Stimulated activated naive B cell treated with anti-CD40 and anti-IgM and Interleukin-4, amounts not matched to agents 10 μg/mL and 1 μg/mL and 100 μg/mL, for 72 hours (primary cell): ENCODE measurements around the gene PSMD1.
"Not testable (repeated sequence)": the region's sequence is repeated elsewhere in the genome, so short reads cannot be mapped to it uniquely, and the experiment has no call there.

Source experiments
- ATAC-seq, 2 donors: fragments of 150-1000 bp; cut with Tn5 transposase; replicated peaks; 2 replicates each; pipeline ENCODE4 v1.10.0; 2021; ENCODE audit warnings: moderate library complexity in 1 of 2
- DNase-seq: peaks from one replicate; pipeline ENCODE4 v3.0.0; 2021
- H3K27ac Mint-ChIP-seq: one replicate; pipeline ENCODE4 v1.8.0; 2022; ENCODE audit warnings: mild to moderate bottlenecking, mixed read lengths
- H3K27me3 Mint-ChIP-seq, 2 donors: one replicate each; pipeline ENCODE4 v1.8.0; 2022; ENCODE audit warnings: mixed read lengths in 2 of 2
- H3K36me3 Mint-ChIP-seq, 2 donors: one replicate each; pipeline ENCODE4 v1.8.0; 2022; ENCODE audit warnings: mixed read lengths in 2 of 2, mild to moderate bottlenecking in 1 of 2
- H3K4me1 Mint-ChIP-seq, 2 donors: one replicate each; pipeline ENCODE4 v1.8.0; 2022; ENCODE audit warnings: mixed read lengths in 2 of 2, mild to moderate bottlenecking in 1 of 2
- H3K4me3 Mint-ChIP-seq, 2 donors: one replicate each; pipeline ENCODE4 v1.8.0; 2022; ENCODE audit warnings: mild to moderate bottlenecking in 2 of 2, mixed read lengths in 2 of 2, moderate library complexity in 1 of 2
- H3K9me3 Mint-ChIP-seq, 2 donors: one replicate each; pipeline ENCODE4 v1.8.0; 2022; ENCODE audit warnings: mixed read lengths in 2 of 2, mild to moderate bottlenecking in 1 of 2

Gene PSMD1

DNA sequence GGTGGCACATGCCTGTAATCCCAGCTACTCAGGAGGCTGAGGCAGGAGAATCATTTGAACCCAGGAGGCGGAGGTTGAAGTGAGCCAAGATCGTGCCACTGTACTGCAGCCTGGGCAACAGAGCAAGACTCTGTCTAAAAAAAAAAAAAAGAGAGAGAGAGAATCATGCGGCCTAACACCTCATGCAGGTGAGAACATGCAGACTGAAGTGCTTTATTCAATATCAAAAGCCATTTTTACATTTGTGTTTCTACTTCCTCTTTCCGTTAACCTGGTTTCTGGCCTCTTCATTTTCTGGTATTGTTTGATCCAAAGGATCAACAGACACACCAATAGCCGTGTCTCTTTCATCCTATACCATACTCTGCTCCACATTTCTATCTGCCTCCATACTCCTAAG lies 122.1 kb downstream of the PSMD1 start:
- H3K27me3 Mint-ChIP-seq, H3K9me3 Mint-ChIP-seq, DNase-seq, ATAC-seq, H3K4me3 Mint-ChIP-seq: not testable (repeated sequence)
- Mint-ChIP-seq H3K4me1 (peaks cover 40 to 59% of the 10 kb centered on the region in 2 donors), H3K36me3 (peaks cover 27 to 39% of the 10 kb centered on the region in 2 donors), H3K27ac (peak overlapping the region; percentile 80)

- H3K4me3 Mint-ChIP-seq, result peak overlapping the region; percentile 20 to 37
- peaks cover 41 to 68% of the 10 kb centered on the region in 2 donors for H3K4me1 Mint-ChIP-seq
- no peaks in the 10 kb centered on the region for H3K9me3 Mint-ChIP-seq
- ATAC-seq (peak; percentile 91 to 92), DNase-seq (peak; percentile 77)
- H3K36me3 Mint-ChIP-seq, result peaks cover 8% of the 10 kb centered on the region in 2 donors
- H3K27me3 Mint-ChIP-seq, result no peaks in the 10 kb centered on the region
- peak overlapping the region; percentile 90 for H3K27ac Mint-ChIP-seq
These were observed 125.3 kb downstream of the PSMD1 start for GRCh38 chr2:231181860-231182512.

DNA sequence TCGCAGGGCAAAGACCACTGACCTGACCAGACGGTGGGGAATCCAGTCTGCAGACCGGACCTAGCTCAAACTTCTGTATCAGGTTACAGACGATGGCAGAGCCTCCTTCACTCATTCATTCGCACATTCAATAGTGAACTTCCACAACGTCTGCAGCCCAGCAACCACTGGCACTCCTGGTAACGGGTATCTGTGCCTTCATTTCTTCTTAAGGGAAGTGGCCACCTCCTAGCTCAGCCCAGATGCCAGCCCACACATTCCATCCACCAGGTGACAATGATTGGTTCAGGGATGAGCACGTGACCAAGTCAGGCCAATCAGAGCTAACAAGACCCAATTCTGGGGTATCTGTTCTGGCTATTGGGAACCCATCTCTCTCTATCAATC lies 125.8 kb downstream of the PSMD1 start:
- Mint-ChIP-seq H3K36me3 (peaks cover 3% of the 10 kb centered on the region in 2 donors), H3K4me1 (peaks cover 40 to 66% of the 10 kb centered on the region in 2 donors), H3K4me3 (no peak overlapping the region), H3K27me3 (peaks cover 0 to 3% of the 10 kb centered on the region in 2 donors), H3K9me3 (no peaks in the 10 kb centered on the region), H3K27ac (peak overlapping the region; percentile 90)
- DNase-seq (no peak), ATAC-seq (no peak)

DNA sequence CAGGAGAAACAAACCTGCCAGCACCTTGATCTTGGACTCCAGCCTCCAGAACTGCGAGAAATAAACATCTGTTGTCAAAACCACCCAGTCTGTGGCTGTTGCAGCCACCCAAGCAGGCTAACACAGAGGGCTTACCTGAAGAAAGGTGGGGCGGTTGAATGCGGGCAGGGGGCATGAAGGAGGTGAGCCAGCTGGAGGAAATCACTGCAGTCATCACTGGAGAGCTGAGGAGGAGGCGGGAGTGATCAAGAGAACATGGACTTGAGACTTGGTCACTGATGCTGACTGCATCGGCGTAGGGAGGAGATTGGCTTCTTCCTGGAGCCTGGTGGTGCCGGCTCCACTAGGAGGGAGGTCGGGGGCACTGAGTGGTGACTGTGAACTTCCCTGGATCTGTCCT lies 127.2 kb downstream of the PSMD1 start:
- Mint-ChIP-seq H3K36me3 (no peaks in the 10 kb centered on the region), H3K4me3 (no peak overlapping the region), H3K4me1 (peaks cover 45 to 73% of the 10 kb centered on the region in 2 donors), H3K9me3 (no peaks in the 10 kb centered on the region), H3K27me3 (peaks cover 5 to 14% of the 10 kb centered on the region in 2 donors), H3K27ac (no peak overlapping the region)
- no peak for ATAC-seq
- DNase-seq, result no peak

- ATAC-seq (no peak), DNase-seq (no peak)
- Mint-ChIP-seq H3K27ac (no peak overlapping the region), H3K4me1 (peaks cover 44 to 69% of the 10 kb centered on the region in 2 donors), H3K4me3 (no peak overlapping the region), H3K27me3 (peaks cover 10 to 19% of the 10 kb centered on the region in 2 donors), H3K36me3 (no peaks in the 10 kb centered on the region), H3K9me3 (no peaks in the 10 kb centered on the region)
These were observed 127.7 kb downstream of the PSMD1 start for GRCh38 chr2:231184319-231184718.

DNA sequence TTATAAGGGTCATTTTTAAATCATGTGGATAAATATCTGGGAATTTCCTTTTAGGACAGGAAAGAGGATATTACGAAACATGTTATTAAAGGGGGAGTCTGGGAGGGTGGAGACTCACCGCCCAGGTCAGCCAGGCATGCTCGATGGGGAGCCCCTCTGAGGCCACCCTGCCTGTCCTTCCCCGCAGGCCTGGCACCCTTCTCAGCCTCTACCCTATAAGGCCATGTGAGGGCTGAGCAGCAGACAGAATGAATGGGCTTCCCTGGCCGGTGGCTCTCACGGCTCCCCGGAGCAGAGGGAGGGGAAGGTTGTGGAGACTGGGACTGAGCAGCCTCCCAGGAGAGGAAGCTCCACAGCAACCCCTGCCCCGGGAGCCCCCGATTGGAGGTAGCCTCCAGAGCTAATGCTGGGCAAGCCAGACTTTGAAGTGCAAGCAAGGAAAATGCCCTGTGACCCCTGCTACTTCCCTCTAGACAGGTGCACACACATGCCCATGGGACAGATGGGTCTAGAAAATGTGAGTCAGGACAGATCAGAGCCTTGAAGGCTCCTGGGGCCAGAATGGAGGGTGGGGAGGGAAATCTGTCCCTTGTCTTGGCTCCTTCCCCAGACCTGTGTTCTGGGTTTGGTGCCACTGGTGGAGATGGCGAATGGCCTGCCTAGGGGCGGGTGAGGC lies 128.5 kb downstream of the PSMD1 start:
- no peak for ATAC-seq
- no peak for DNase-seq
- Mint-ChIP-seq H3K4me1 (peaks cover 39 to 62% of the 10 kb centered on the region in 2 donors), H3K27me3 (peaks cover 15 to 28% of the 10 kb centered on the region in 2 donors), H3K4me3 (no peak overlapping the region), H3K27ac (peak overlapping the region; percentile 17), H3K36me3 (no peaks in the 10 kb centered on the region), H3K9me3 (no peaks in the 10 kb centered on the region)

GRCh38 chr2:231185886-231186285 lies 129.2 kb downstream of the PSMD1 start:
- ATAC-seq, result no peak
- Mint-ChIP-seq H3K9me3 (no peaks in the 10 kb centered on the region), H3K27me3 (peaks cover 20 to 35% of the 10 kb centered on the region in 2 donors), H3K4me3 (no peak overlapping the region), H3K27ac (no peak overlapping the region), H3K36me3 (no peaks in the 10 kb centered on the region), H3K4me1 (peaks cover 34 to 55% of the 10 kb centered on the region in 2 donors)
- no peak for DNase-seq

GRCh38 chr2:231186325-231186724 lies 129.7 kb downstream of the PSMD1 start:
- ATAC-seq (no peak), DNase-seq (no peak)
- peaks cover 33 to 51% of the 10 kb centered on the region in 2 donors for H3K4me1 Mint-ChIP-seq
- no peaks in the 10 kb centered on the region for H3K36me3 Mint-ChIP-seq
- no peaks in the 10 kb centered on the region for H3K9me3 Mint-ChIP-seq
- no peak overlapping the region for H3K4me3 Mint-ChIP-seq
- H3K27ac Mint-ChIP-seq, result no peak overlapping the region
- H3K27me3 Mint-ChIP-seq, result peaks cover 20 to 39% of the 10 kb centered on the region in 2 donors

- DNase-seq, result no peak
- Mint-ChIP-seq H3K27me3 (peaks cover 20 to 54% of the 10 kb centered on the region in 2 donors), H3K4me1 (peaks cover 21 to 35% of the 10 kb centered on the region in 2 donors), H3K9me3 (no peaks in the 10 kb centered on the region), H3K36me3 (no peaks in the 10 kb centered on the region), H3K4me3 (no peak overlapping the region), H3K27ac (peak overlapping the region; percentile 47)
- no peak for ATAC-seq
These were observed 131.3 kb downstream of the PSMD1 start for GRCh38 chr2:231187736-231188505.

- Mint-ChIP-seq H3K9me3 (no peaks in the 10 kb centered on the region), H3K27me3 (peaks cover 20 to 54% of the 10 kb centered on the region in 2 donors), H3K36me3 (no peaks in the 10 kb centered on the region), H3K27ac (peak overlapping the region; percentile 57), H3K4me3 (no peak overlapping the region), H3K4me1 (peaks cover 20 to 29% of the 10 kb centered on the region in 2 donors)
- ATAC-seq (no peak), DNase-seq (no peak)
These were observed 132.0 kb downstream of the PSMD1 start for GRCh38 chr2:231188506-231189170.

DNA sequence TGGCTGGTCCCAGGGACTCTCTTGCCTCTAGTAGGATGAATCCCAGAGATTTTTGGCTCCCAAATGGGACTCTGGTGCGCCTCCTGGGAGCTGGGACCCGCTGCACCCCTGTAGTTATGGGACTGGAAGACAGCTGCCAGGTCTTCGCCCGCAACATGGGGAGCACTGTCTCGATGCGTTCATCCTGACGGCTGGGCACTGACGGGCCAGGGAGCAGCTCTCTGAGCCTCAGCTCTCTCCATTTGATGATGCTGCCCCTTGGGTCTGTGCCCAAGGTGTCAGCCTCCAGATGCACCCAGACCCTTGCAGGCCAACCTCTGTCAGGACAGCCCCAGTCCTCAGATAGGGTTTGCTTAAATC lies 132.5 kb downstream of the PSMD1 start:
- no peak overlapping the region for H3K27ac Mint-ChIP-seq
- H3K9me3 Mint-ChIP-seq, result no peaks in the 10 kb centered on the region
- ATAC-seq (no peak), DNase-seq (no peak)
- no peak overlapping the region for H3K4me3 Mint-ChIP-seq
- peaks cover 20 to 54% of the 10 kb centered on the region in 2 donors for H3K27me3 Mint-ChIP-seq
- no peaks in the 10 kb centered on the region for H3K36me3 Mint-ChIP-seq
- peaks cover 16 to 24% of the 10 kb centered on the region in 2 donors for H3K4me1 Mint-ChIP-seq

DNA sequence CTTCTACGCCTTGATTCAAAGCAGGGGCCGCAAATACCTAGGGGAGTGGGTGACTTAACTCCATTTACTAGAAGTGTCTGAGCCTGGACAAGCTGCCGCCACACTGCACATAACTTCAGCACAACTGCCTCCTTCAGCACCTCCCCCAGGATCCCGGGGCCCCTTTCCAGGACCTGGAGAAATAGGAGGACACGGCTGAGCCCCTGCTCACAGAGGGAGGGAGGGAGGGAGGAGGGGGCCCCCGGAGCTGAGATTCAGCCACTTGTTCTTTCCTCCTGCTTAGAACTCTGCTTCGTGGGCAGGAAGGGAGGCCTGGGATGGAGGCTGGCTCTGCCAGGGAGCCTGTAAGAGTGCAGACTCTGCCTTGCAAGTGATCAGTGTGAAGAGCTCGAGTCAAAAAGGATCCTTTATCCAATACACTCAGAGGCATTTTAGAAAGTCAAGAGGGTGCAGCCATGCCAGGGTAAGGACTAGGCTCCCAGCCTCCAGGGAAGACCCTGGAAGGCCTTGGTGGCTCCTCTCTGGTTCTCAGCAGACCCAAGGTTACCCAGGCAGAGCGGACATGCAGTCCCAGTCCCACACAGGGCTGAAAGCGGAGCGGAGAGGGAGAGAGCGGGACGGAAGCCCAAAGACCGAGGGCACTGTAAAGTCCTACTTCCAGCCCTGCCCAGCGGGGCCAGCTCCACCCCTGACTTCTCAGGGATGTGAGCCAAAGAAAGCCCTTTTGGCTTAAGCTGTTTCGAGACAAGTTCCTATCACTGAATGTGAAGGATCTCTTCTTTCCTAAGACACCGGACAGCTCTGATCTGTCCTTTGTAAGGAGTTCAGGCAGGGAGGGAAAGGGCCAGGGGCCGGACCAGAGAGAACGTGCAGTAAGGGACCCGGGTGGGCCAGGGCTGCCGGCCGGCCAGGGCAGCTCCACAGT lies 133.2 kb downstream of the PSMD1 start:
- Mint-ChIP-seq H3K27ac (no peak overlapping the region), H3K36me3 (no peaks in the 10 kb centered on the region), H3K4me3 (peak overlapping the region in 1 of 2 donors; percentile 28), H3K27me3 (peaks cover 20 to 54% of the 10 kb centered on the region in 2 donors), H3K4me1 (peaks cover 16 to 23% of the 10 kb centered on the region in 2 donors), H3K9me3 (no peaks in the 10 kb centered on the region)
- DNase-seq (no peak), ATAC-seq (no peak)

- DNase-seq, result no peak
- Mint-ChIP-seq H3K4me1 (peaks cover 13 to 15% of the 10 kb centered on the region in 2 donors), H3K4me3 (peak overlapping the region in 1 of 2 donors; percentile 8), H3K27ac (no peak overlapping the region), H3K9me3 (no peaks in the 10 kb centered on the region), H3K27me3 (peaks cover 20 to 54% of the 10 kb centered on the region in 2 donors), H3K36me3 (no peaks in the 10 kb centered on the region)
- peak in 1 of 2 donors; percentile 25 for ATAC-seq
These were observed 134.0 kb downstream of the PSMD1 start for GRCh38 chr2:231190531-231191197.
